ENCODE results near the gene TMEM161A.
"Not testable (repeated sequence)": the region's sequence is repeated elsewhere in the genome, so short reads cannot be mapped to it uniquely, and the experiment has no call there.

TMEM161A gene

GRCh38 chr19:19120308-19121231 is 17.7 kb downstream of the TMEM161A start:
- DNase-seq, result no peak

- no peak for DNase-seq
Observed at GRCh38 chr19:19119325-19120237, 18.7 kb downstream of the TMEM161A start.

- DNase-seq, result peak; percentile 13
Observed at GRCh38 chr19:19115954-19116353, 22.3 kb downstream of the TMEM161A start.

- no peak for DNase-seq
Observed at GRCh38 chr19:19113040-19113626, 25.1 kb downstream of the TMEM161A start.

DNA sequence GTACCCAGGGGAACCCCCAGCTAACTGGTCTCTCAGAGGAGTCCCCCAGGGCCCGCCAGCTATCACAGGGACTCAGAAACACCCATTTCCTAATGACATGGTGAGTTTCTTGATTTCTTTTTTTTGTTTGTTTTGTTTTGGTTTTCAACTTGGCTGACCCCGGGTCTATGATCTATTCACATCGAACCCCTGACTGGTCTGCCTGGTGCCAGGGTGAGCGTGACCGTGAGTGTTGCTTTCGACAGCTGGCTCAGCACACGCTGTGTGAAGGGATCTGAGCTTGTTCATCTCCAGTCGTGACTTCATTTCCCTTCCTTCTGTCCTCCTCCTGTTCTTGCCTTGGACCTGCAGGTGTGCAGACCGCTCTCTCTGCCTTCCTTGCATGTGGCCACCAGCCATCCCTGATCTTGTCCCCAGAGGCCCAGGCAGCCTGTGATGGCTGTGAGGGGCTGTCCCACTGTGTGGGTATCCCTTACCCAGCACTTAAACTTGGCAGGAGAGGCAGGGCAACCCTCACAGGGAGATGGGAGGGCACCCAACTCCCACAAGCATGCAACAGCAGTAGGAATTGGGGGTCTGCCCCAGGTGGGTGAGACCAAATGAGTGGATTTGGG is 26.2 kb downstream of the TMEM161A start:
- no peak for DNase-seq

DNA sequence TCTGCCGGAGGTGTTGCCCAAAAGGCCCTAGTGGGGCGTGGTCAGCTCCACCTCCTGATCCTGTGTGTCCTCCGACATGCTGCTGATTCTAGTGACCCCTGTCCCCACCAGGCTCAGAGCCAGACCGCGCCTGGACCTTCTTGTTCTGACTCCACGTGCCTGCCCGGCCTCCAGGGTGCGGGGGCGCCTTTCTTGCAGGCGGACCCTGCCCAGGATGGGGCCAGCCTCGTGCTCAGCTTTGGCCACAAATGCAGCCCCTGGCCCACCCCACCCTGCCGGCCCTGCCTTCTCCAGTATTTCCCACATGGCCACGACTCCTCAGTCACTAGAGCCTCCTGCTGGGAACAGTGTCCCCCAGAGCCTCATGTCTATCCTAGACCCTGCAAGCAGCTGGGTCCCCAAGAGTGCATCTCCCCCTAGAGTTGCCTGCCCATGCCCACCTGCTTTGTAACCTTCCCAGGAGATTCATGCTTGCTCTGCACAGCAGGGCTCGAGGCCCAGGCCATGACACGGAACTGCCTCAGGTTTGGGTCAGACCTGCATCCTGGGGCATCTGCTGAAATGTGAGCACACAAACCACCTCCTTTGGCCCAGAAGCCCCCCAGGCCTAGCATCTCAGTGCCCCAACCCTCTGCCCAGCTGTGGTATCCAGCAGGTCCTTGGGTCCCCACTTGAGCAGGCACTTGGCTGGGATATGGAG is 27.0 kb downstream of the TMEM161A start:
- no peak for DNase-seq

DNA sequence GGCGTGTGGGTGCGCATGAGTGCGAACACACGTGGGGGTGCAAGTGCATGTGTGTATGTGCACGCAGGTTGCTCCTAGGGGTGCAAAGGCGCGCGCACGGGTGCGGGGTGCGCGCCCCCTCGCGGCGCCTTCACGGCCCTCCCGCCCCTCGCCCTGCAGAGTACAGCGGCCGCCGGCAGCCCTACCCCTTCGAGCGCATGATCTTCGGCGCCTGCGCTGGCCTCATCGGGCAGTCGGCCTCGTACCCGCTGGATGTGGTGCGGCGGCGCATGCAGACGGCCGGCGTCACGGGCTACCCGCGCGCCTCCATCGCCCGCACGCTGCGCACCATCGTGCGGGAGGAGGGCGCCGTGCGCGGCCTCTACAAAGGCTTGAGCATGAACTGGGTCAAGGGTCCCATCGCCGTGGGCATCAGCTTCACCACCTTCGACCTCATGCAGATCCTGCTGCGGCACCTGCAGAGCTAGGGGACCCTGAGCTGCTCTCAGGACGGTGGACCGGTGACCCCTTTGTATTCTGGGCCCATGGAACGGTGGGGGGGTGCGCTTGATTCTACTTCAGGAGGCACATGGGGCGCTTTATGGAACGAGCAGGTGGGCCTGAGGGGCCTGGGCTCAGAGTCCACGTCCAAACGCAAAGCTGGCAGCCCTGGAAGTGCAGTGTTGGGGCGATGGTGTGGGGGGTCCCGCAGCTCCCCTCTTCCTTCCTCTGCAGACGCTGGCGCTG is 27.7 kb downstream of the TMEM161A start:
- DNase-seq, result no peak

- DNase-seq, result no peak
Observed at GRCh38 chr19:19109601-19110000, 28.7 kb downstream of the TMEM161A start.

GRCh38 chr19:19107654-19108053 is 30.6 kb downstream of the TMEM161A start:
- DNase-seq, result no peak

GRCh38 chr19:19106938-19107337 is 31.3 kb downstream of the TMEM161A start:
- DNase-seq, result not testable (repeated sequence)

- DNase-seq, result no peak
Observed at GRCh38 chr19:19106056-19106551, 32.2 kb downstream of the TMEM161A start.

- DNase-seq, result no peak
Observed at GRCh38 chr19:19105365-19106055, 32.8 kb downstream of the TMEM161A start.

DNA sequence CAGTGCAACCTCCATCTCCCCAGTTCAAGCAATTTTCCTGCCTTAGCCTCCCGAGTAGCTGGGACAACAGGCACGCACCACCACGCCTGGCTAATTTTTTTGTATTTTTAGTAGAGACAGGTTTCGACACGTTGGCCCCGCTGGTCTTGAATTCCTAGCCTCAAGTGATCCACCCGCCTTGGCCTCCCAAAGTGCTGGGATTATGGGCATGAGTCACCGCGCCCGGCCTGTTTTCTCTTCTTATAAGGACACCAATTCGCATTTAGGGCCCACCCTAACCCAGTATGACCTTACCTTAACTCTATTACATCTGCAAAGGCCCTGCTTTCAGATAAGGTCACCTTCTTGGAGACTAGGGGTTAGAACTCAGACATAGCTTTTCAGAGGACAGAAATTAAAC is 35.1 kb downstream of the TMEM161A start:
- DNase-seq, result no peak

DNA sequence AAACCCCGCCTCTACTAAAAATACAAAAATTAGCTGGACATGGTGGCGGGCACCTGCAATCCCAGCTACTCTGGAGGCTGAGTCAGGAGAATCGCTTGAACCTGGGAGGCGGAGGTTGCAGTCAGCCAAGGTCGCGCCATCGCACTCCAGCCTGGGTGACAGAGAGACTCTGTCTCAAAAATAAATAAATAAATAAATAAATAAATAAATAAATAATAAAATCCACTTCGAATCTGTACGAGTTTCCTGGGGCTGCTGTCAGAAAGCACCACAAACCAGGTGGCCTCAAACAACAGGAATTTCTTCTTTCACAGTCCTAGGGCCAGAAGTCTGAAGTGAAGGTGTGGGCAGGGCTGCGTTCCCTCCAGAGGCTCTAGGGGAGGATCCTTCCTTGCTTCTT is 35.7 kb downstream of the TMEM161A start:
- DNase-seq, result not testable (repeated sequence)

DNA sequence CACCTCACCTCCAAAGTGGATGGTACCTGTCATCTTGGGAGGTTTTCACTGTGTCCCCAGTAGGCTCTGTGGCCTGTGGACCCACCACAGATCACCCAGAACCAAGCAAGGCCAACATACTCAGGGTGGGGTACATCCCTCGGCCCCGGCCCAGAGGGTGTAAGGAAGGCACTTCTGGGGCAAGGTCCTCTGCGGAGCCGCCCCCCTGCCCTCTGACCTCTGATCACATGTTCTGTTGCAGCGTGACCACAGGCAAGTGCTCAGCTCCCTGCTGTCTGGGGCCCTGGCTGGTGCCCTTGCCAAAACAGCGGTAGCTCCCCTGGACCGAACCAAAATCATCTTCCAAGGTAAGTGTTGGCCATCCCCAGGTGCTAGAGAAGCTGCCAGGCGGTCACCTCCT is 36.7 kb downstream of the TMEM161A start:
- no peak for DNase-seq

DNA sequence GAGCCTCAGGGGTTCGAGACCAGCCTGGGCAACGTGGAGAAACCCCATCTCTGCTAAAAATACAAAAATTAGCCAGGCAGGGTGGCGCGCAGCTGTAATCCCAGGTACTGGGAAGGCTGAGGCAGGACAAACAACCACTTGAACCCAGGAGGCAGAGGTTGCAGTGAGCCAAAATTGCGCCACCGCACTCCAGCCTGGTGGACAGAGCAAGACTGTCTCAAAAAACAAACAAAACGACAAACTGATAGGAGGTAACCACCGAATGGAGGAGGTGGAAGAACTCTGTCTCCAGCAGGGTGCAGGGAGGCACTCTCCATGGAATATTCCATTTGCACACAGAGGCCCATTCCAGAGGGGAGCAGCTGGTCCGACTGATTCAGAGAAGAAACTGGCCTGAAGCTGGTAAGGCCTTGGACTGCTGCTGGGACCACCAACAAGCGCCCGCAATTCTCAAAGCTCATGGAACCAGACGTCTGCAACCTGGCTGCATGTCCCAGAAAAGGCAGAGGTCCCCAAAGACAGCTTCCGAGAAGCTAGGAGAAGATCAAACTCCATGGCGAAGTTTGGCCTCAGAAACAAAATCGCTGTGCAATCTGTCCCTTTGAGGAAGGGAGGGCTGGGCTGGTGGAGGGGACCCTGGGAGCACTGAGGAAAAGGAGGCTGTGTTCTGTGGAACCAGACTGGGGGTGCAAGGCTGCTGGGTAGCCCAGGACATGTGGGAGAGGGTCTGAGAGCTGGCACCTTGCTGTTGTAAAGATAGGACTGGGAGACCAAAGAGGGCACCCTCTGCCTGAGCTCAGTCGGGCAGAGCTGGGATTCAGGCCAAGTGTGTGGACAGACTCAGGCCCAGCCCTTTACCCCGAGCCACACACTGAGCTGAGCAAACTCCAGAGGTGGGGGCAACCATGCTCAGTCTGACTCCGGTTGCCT is 39.3 kb downstream of the TMEM161A start:
- no peak for DNase-seq

DNA sequence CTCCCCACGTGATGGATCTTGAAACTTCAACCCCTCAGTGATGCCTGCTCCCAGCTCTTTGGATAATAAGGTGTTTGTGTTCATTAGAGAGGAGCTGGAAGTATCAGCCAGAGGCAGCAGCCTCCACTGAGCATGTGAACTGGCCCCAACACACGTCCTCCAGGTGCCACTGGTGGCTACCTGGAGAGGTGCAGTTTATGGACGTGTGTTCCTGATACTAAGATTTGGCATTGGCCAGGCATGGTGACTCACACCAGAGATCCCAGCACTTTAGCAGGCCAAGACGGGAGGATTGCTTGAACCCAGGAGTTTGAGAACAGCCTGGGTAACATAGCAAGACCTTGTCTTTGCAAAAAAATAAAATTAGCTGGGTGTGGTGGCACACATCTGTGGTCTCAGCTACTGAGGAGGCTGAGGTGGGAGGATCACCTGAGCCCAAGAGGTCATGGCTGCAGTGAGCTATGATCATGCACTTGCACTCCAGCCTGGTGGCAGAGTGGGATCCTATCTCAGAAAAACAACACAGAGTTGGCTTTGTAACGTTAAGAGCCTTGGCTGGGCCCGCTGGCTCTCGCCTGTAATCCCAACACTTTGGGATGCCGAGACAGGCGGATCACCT is 40.1 kb downstream of the TMEM161A start:
- DNase-seq, result no peak

DNA sequence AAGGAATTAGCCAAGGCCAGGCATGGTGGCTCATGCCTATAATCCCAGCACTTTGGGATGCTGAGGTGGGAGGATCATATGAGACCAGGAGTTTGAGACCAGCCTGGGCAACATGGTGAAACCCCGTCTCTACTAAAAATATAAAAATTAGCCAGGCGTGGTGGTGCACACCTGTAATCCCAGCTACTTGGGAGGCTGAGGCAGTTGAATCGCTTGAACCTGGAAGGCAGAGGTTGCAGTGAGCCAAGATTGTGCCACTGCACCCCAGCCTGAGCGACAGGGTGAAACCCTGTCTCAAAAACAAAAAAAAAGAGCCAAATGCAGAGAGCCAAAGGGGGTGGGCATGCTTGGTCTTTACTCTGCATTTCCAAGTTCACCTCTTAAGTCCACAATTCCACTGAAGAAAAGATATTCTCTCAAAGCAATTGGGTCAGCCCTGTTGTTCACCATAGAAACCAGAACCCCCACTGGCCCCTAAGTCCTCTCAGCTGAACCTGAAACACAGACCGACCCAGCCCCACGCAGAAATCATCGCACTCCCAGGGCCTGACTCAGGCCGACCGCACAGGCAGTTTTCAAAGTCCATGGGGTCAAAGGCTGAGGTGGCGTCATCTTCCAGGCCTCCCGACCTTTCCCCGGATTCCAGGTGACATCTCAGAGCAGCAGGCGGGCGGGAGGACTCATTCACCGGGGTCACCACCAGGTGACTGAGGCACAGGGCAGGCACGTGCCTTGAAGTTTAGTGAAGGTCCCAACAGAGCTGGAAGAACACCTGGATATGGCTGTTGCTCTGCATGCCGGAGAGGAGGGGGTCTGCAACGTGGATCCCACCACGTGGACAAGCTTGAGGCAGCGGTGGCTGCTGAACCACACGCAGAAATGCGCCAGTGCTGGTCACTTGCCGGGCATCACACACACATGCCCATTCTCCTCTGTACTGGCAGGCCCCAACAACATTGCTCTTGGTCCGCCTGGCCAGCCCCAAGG is 41.3 kb downstream of the TMEM161A start:
- DNase-seq, result no peak

Measured in NK-92 treated with Interleukin-12 subunit alpha and Interleukin-12 subunit beta, amount 100 ng/mL, for 24 hours (cell line).